CMK (cell line): ENCODE measurements around the gene MAFG.

ENCODE experiments used
- DNase-seq: peaks from one replicate; pipeline ENCODE4 v3.0.0-alpha.2; 2010; ENCODE audit warnings: low read depth

Gene MAFG

DNA sequence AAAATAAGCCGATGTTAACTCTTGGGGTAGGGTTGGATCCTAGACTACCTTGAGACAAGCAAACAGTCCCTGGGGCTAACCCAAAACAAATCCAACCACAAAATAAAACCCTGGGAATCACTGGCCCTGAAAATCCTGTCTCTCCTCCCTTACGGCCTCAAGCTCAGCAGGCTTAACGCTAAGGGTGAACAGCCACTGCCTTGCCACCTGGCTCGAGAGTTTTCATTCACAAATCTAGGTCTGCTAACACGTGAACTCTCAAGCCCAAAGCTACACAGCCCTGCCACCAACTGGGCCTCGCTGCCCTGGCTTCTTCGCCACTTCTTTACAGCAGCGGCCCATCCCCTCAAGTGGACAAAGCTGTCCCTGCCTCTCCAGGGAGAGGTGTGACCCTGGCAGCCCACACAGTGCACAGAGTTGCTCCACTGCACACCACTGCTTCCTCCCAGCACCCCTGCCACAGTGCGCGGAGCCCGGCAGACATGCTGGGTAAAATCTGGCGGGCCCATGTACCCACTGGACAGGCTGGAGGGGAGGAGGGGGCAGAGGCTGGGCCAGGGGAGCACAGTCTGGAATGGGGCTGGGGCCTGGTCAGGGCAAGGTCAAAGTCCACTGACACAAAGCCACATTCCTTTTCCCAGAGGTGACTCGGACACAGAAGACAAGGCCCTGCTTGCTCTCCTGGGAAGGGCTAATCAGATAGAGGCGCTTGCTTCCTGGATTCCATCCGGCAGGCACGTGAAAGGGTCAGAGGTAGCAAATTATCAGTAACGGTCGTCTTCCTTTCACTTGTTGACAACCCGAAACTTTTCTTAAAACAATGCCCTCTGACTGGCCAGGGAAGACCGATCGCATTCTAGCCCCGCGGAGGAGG is 17.3 kb downstream of the MAFG start:
- DNase-seq, result no peak

- DNase-seq, result no peak
Measured at GRCh38 chr17:81909231-81909630, 18.3 kb downstream of the MAFG start.

DNA sequence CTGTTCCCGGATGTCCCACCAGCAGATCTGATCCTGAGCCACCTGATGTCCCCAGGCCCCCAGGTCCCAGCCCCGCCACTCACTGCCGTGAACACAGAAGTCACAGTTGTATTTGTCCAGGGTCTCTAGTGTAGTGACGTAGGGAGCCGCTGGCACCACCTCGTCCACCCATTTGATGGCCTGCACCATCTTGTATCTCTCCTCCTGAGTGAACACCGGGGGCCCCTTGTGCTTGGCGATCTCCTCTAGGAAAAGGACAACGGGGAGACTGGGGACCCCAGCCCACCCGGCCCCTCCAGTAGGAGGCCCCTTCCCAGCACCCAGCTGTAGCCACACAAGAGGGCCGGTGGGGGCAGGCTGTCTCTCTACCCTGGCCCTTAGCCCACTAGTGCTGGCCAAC is 18.7 kb downstream of the MAFG start:
- DNase-seq, result no peak

GRCh38 chr17:81907219-81908145 is 20.1 kb downstream of the MAFG start:
- DNase-seq, result no peak

- no peak for DNase-seq
Measured at GRCh38 chr17:81906476-81907218, 20.9 kb downstream of the MAFG start.

- no peak for DNase-seq
Measured at GRCh38 chr17:81905993-81906392, 21.5 kb downstream of the MAFG start.

DNA sequence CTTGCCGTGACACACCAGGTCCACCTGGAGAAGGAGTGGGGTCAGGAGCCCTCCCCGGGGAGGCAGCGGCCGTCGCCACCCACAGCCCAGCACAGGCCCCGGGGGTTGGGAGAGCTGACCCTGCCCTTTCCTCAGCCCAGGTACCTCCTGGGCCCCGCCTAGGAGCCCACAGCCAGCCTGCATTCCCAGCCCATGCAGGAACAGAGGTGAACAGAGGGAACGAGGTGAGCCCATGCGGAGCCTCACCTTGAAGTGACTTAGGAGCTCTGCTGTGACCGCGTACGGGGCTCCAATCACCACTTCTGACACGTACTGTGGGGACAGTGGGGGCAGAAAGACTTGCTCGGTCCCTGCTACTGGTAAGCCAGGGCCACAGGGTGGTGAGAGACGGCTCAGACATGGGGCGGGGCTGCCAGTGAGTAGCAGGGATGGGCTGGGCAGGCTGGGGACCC is 22.1 kb downstream of the MAFG start:
- no peak for DNase-seq

GRCh38 chr17:81904600-81905423 is 22.7 kb downstream of the MAFG start:
- DNase-seq, result no peak

DNA sequence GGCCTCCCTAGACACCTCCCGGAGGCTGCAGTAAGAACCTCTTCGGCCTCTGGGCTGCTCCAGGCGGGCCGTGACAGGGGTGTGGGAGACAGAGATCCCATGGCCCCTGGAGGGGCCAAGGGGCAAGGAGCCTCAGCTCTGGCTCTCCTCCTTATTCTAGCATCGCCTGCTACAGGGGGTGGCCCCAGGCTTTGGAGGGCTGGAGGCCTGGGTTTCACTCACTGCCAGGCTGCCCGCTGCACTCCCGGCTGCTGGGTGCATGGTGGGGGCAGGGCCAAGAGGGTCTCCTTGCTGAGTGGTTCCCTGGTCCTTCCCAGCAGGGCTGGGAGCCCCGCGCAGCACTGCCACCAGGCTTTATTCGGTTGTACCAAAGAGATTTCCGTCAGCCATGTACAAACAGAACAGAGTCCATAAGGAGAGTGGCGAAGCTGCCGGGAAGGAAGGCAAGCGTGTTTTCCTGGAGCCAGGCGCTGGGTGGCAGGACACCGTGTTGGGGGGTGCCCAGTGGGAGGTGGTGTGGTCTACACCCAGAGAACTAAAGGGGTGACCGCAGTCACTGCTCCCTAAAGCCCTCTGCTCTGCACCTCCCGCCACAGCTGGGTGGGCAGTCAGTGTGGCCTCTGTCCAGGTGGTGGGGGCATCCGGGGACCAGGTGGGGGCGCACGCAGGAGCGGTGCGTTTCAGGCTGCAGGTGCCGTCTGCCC is 23.5 kb downstream of the MAFG start:
- no peak for DNase-seq

GRCh38 chr17:81903415-81903831 is 24.1 kb downstream of the MAFG start:
- no peak for DNase-seq

DNA sequence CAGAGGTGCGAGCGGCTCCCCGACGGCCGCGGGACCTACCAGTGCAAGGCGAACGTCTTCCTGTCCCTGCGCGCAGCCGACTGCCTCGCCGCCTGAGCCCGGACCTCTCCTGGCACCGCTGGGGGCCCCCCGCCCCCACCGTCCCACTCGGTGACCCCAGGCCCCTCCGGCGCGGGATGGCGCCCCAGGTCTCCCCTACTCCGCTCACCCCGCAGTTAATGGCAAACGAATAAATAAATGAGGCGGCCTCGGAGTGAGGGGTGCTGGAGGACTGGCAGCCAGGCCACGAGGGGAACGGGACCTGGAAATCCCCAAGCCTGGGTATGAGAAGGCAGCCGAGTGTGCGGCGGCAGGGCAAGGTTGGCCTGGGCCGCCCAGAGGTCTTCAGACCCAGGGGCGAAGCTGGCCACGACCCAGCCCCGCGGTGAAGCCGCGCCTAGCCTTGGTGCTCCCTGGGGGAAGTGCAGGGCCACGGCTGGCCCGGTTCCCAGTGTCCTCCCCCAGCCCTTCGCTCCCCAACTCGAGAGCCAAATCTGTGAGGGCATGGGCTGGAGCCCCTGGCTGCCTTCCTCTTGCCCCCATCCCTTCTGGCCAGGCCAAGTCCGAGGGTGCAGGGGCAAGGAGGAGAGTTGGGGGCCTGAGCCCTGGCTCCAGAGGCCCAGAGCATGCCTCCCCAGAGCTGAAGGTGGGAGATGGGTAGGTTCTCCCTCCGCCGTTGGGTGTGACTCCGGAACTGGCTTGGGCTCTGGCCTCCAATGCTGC is 24.7 kb downstream of the MAFG start:
- no peak for DNase-seq

DNA sequence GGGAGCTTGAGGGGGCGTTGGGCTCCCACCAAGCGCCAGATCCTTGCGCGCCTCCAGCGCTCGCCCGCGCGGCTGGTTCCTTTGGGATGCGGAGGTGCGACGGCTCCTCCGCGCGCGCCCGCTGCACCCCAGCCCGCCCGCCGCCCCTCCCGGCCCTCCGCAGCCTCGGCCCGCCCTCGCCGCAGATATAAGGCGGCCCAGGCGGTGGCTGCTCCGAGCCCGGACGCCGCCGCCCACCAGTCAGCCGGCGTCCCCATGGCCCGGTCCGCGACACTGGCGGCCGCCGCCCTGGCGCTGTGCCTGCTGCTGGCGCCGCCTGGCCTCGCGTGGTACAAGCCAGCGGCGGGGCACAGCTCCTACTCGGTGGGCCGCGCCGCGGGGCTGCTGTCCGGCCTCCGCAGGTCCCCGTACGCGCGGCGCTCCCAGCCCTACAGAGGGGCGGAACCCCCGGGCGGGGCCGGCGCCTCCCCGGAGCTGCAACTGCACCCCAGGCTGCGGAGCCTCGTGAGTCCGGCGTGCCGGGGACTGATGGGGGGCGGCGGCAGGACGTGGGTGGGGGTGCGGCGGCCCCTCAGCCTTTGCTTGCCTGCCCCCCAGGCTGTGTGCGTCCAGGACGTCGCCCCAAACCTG is 25.4 kb downstream of the MAFG start, which contains the start of gene NPB:
NPB (plus strand) TSS at position 216 of the 630 bp plus-strand sequence; CDS start at position 256, 40 bp downstream.
- DNase-seq, result no peak

DNA sequence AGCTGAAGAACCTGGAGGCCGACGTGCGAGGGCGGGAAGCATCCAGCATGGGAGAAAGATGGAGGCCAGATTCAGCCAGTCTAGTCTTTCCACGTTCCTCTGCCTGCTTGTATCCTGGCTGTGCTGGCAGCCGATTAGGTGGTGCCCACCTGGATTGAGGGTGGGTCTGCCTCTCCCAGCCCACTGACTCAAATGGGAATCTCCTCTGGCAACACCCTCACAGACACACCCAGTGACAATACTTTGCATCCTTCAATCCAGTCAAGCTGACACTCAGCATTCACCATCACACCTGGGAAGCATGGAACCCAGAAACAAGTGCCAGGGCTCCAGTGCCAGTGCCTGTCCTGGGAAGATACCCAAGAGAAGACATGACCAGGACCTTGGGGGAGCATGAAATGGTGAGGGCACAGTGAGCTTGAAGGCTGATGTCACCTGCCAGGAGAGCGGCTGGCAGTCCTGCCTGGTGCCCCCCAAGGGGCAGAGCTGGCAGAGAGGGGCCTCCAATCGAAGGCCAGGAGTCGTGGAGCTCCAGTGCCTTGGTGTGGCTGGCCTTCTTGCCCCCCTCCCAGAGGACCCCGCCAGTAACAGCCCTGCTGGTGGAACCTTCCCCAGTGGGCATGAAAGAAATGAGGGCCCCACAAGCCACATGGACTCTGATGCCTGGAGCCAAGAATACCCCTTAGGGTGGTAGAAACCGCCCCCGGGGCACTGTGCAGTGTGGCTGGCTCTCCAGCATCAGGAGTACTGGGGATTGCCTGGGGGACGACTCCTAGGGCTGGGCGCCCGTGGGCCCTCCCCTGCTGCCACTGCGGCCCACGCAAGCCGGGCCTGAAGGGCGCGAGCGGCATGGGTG is 26.1 kb downstream of the MAFG start:
- no peak for DNase-seq

- DNase-seq, result no peak
Measured at GRCh38 chr17:81900181-81900820, 27.2 kb downstream of the MAFG start.

DNA sequence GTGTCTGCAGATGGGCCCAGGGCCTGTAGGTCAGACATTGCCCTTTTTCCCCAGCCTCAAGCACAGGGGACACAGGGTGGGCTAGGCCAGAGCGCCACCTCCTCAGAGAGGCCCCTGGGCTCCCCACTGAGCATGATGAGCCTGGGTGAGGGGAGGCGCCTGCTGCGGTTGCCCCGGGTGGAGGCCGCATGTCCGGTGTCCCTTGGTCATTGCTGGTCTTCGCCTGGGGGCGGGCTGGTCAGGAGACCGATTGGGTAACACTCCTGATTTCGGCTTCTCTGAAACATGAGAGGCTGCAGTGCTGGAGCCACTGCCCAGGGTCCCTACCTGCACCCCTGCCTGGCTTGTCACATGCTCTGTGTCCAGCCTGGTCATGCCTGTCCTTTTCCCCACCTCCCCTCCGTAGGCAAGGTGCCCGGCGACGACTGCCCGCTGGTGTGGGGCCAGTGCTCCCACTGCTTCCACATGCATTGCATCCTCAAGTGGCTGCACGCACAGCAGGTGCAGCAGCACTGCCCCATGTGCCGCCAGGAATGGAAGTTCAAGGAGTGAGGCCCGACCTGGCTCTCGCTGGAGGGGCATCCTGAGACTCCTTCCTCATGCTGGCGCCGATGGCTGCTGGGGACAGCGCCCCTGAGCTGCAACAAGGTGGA is 27.9 kb downstream of the MAFG start:
- DNase-seq, result no peak

GRCh38 chr17:81898885-81899284 is 28.6 kb downstream of the MAFG start:
- DNase-seq, result no peak
